ENCODE data around the gene PRCC.

The PRCC gene, protein sequence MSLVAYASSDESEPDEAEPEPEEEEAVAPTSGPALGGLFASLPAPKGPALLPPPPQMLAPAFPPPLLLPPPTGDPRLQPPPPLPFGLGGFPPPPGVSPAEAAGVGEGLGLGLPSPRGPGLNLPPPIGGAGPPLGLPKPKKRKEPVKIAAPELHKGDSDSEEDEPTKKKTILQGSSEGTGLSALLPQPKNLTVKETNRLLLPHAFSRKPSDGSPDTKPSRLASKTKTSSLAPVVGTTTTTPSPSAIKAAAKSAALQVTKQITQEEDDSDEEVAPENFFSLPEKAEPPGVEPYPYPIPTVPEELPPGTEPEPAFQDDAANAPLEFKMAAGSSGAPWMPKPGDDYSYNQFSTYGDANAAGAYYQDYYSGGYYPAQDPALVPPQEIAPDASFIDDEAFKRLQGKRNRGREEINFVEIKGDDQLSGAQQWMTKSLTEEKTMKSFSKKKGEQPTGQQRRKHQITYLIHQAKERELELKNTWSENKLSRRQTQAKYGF

DNA sequence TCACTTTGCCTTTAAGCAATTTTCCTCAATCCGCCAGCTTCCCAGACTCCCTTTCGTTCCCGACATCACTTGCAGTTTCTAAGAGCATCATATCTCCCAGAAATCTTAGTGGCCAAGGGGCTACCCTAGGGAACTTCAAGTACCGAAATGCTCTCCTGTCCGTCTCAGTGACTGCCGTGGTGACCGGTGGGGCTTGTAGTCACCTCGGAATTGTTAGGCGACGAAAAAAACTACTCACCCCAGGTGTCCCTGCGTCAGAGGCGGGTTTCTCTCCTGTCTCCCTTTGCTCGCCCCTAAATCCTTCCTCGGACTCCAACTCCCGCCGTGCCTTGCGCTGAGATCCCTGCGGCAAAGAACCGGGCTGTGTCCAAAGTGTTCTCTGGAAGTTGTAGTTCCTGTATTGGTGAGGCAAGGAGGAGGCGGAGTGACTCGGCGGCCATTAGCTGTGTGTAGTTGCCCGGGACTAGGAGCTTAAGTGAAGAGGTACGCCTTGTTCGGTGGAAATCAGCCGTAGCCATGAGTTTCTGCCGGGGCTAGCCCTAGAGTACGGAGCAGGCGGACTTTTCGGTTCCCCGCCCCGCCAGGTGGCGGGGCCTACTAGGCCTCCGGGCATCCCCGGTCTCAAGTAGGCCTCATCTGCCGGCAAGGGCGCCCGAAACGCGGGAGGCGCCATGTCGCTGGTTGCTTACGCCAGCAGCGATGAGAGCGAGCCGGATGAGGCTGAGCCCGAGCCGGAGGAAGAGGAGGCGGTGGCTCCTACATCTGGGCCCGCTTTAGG lies at the start of gene PRCC:
Gene PRCC (plus strand): TSS at position 435 of the 778 bp plus-strand sequence. CDS start 237 bp downstream, at position 672.
- peak; percentile 83 for DNase-seq (ENCODE audit: low spot score)

- no peak for DNase-seq (ENCODE audit: low spot score)
These were observed 46.2 kb upstream of the PRCC start for GRCh38 chr1:156721131-156721530.

- DNase-seq (ENCODE audit: low spot score): no peak
These were observed 45.8 kb upstream of the PRCC start for GRCh38 chr1:156721535-156721934.

DNA sequence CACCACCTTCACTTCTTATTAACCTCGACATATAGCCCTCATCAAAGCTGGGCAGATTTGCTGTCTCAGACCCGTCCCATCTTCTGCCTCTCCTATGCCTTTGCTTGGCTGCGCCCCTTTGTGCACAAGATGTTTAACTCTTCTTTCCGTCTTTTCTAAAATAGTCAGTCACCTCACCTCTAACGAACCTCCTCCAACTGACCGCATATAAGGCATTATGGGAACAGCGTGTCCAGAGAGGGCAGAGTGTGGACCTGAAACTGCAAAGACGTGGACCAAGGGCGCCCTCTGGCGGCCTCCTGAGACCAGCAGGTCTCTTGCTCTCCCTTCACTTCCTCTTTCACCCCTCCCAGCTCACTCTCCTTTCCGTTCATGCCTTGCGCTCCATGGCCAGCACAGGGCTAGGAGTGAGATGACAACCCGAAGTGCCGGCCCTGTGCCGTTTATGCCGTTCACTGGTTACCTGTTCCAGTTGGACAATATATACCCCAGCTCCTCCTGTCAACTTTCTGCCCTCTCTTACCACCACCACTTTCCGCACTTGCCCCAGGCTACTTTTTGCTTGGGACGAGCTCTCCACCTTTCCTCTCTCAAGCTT lies 41.6 kb upstream of the PRCC start:
- peak; percentile 84 for DNase-seq (ENCODE audit: low spot score)

DNA sequence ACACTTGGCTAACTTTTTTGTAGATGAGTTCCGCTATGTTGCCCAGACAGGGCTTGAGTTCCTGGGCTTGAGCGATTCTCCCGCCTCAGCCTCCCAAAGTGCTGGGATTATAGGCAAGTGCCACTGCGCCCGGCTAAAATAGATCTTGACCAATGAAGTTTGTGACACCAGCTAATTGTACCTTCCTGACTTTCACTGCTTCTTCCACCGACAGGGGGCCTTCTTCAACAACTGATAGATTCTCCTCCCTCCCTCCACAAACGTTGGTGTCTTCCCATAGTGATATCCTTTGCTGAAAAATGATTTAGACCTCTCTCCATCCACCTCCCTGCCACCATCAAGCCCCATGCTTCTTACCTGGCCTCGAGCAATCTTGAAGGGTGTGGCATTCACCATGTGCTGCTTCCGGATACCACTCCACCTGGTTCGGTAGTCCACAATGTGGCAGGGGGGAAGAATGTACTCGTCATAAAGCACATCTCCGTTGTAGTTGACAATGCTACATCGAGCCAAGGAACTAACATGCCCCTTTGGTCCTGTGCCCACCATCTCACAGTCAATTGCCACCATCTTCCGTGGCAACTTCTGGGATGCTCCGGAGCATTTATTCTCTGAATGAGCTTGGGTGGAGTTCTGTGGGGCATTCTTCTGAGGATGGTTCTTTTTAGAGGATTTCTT lies 40.6 kb upstream of the PRCC start:
- DNase-seq (ENCODE audit: low spot score): peak; percentile 72

GRCh38 chr1:156727492-156727891 lies 39.8 kb upstream of the PRCC start:
- no peak for DNase-seq (ENCODE audit: low spot score)

GRCh38 chr1:156727926-156728598 lies 39.3 kb upstream of the PRCC start, which contains the start of gene METTL25B:
Gene METTL25B (plus strand): TSS chr1:156728469. CDS start chr1:156729105, 636 bp downstream.
- peak; percentile 84 for DNase-seq (ENCODE audit: low spot score)

GRCh38 chr1:156728599-156729462 lies 38.5 kb upstream of the PRCC start, which contains the start of gene ISG20L2:
Gene ISG20L2 (minus strand): TSS chr1:156728766. CDS start chr1:156727652, 1,114 bp downstream.
- DNase-seq (ENCODE audit: low spot score): peak; percentile 89

DNA sequence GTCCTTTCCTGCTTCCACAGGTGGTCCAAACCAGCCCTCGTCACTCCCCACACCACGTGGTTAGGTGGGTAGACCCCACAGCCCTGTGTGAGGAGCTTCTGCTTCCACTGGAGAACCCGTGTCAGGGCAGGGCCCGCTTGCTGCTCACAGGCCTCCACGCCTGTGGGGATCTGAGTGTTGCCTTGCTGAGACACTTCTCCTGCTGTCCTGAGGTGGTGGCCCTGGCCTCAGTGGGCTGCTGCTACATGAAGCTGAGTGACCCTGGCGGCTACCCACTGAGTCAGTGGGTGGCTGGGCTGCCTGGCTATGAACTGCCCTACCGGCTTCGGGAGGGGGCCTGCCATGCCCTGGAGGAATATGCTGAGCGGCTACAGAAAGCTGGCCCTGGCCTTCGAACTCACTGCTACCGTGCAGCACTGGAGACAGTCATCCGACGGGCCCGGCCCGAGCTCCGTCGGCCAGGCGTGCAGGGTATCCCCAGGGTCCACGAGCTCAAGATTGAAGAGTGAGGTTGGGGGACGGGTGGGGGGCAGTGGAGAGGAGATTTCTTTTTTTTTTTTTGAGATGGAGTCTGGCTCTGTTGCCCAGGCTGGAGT lies 33.2 kb upstream of the PRCC start:
- no peak for DNase-seq (ENCODE audit: low spot score)

DNA sequence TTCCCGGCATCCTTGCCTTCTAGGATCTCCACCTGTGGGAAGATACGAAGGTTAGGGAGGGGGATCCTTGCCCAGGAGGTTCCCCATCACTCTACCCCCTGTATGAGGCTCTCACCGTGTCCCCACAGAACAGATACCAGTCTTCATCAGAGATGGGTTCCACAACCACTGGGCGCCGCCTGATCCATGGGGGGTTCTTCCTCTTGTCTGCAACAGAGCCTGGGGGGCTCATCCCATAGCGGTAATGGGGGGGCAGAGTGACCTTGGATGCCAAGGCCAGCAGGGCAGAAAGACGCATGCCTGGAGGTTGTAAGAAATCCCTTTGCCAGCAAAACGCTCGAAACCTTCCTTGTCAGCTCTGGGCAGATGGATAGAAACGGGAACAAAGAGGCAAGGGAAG lies 28.9 kb upstream of the PRCC start:
- no peak for DNase-seq (ENCODE audit: low spot score)

GRCh38 chr1:156738916-156739315 lies 28.4 kb upstream of the PRCC start:
- DNase-seq (ENCODE audit: low spot score): no peak

GRCh38 chr1:156740237-156740740 lies 27.0 kb upstream of the PRCC start:
- DNase-seq (ENCODE audit: low spot score): no peak

GRCh38 chr1:156740741-156741480 lies 26.4 kb upstream of the PRCC start, which contains the start of gene MRPL24:
Gene MRPL24 (minus strand): TSS chr1:156741088. CDS start chr1:156738704, 2,384 bp downstream.
- DNase-seq (ENCODE audit: low spot score): peak; percentile 96

DNA sequence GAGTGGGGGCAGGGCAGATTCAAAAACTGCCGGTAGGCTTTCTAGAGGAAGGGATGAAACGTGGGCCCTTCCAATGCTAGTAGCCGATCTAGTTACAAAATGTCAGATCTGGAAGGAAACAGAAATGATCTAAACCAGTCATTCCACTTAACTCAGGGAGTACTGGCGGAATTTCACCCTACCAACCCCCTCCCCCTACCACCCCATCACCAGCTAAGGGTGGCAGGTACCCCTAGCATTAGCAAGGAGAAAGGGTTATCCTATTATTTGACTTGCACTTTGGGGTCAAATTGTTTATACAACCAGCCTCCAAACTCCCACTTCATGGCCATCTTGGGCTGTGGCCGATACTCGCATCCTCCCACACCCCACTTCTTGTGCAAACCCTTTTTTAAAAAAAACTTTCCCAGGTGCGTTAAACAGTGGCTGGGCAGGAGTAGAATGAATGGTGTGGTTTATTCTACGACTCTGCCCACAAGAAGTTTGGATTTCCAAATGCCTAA lies 25.8 kb upstream of the PRCC start:
- no peak for DNase-seq (ENCODE audit: low spot score)

- no peak for DNase-seq (ENCODE audit: low spot score)
These were observed 25.3 kb upstream of the PRCC start for GRCh38 chr1:156742017-156742416.

DNA sequence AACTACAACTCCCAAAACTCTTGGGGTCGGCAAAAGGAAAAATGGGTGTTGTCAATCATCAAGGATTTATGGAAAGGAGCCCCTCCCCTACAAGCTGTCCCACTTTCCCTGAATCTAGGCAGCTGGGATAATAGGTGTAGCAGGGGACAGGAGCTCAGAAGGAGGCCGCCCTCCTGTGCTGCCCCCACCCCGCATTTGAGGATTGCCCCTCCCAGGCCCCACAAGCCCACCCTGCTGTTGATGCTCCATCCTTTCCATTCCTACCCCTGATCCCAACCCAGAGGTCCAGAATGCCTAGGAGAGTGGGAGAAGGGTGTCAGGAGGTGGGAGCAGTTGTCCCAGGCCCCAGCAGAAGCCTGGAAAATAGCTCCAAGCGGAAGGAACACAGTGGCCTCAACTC lies 24.5 kb upstream of the PRCC start:
- no peak for DNase-seq (ENCODE audit: low spot score)

- DNase-seq (ENCODE audit: low spot score): no peak
These were observed 23.7 kb upstream of the PRCC start for GRCh38 chr1:156743367-156744302.

All from HuH-7.5 (cell line).